K562 treated with DMSO at 1 percent for 24 hours (cell line): Measurements from ENCODE around the gene GPR18. TPM values are rescaled to one million over a fixed set of nuclear protein-coding genes. Genes with fewer than 3 reads are reported as not detected.

Experiments
- total RNA-seq: library from RNA; unstranded; fragments of 300-600 nt; gene quantifications from 2 replicates; pipeline ENCODE4 v1.2.3, GENCODE V29; 2022; ENCODE audit warnings: low read depth; ENCODE audit not compliant: insufficient read depth

GPR18 gene, protein sequence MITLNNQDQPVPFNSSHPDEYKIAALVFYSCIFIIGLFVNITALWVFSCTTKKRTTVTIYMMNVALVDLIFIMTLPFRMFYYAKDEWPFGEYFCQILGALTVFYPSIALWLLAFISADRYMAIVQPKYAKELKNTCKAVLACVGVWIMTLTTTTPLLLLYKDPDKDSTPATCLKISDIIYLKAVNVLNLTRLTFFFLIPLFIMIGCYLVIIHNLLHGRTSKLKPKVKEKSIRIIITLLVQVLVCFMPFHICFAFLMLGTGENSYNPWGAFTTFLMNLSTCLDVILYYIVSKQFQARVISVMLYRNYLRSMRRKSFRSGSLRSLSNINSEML
- total RNA-seq = not detected in 2 replicates

DNA sequence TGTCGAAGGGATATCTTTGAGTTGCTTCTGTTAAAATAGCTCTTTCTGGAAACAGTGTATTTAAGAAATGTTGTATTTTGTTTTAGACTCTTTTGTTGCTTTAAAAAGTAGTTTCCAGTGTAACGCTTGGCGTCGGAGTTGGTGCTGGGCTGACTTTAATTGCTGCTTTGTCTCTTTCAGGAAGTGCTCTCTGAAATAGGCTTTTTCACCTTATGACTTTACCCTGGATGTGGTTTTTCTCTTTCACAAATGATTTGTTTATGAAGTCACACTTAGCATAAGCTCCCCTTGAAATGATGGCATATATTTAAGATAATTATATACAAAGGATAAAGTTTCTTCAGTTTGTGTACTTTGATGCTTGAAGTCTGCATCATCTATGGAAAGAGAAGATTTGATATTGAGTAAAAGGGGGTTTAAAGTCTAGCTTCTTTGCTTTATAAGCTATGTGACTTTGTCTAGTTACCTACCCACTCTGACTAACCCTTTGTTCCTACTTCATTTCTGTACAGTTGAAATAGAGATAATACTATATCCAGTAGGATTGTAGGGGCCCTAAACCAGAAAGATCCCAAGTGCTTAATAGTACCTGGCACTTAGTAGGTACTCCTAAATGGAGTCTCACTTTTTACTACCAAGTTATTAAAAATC lies at the start of gene GPR18:
GPR18 (minus strand) TSS at position 170 of the 651 bp plus-strand sequence. CDS start 2,507 bp downstream, outside the sequence.

DNA sequence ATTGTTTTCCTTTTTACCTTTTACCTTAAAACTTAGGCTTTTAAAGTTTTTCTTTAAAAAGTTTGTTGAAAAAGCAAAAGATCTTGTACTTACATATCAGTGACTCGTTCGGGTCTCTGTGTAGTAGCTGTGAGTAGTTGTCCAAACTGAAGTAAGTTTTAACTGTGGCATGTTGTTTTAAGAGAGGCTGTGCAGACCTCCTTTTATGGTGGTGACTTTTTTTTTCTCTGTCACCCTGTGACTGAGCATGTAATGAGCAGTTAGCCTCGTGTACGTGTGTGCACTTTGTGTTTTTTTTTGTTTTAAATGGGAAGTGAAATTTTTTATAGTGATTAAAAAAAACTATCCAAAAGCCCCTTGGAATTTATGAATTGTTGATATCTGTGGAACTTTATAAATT lies 49.1 kb upstream of the GPR18 start, which contains the start of gene GPR183:
GPR183 (minus strand) TSS at position 153 of the 400 bp plus-strand sequence. CDS start 11,254 bp downstream, outside the sequence.

Other genes starting within 250 kb of the GPR18 start
- 41.6 and 43.6 TPM in 2 replicates for gene UBAC2, start 57.5 kb downstream of the GPR18 start, total RNA-seq
- gene GPR183, start 49.0 kb upstream of the GPR18 start, total RNA-seq = not detected in 2 replicates
- 32.8 and 37.9 TPM in 2 replicates for gene TM9SF2, start 243.1 kb upstream of the GPR18 start, total RNA-seq